Aorta (tissue), 5 donors: Measurements from ENCODE around the gene RPS14. TPM values are rescaled to one million over a fixed set of nuclear protein-coding genes. Genes with fewer than 3 reads are reported as not detected.
A peak's percentile ranks its signal among the peaks of the same experiment; 100 is the strongest.

ENCODE experiments used
- ATAC-seq: fragments of 200-7000 bp; cut with Tn5 transposase; one replicate; pipeline ENCODE4 v1.9.1; 2022; ENCODE audit warnings: moderate library complexity; ENCODE audit not compliant: low FRiP score
- DNase-seq, 2 donors: peaks; one replicate each; pipeline ENCODE4 v3.0.0-alpha.2; 2020
- H3K27ac ChIP-seq, 2 donors: one replicate each; pipeline ENCODE4 v1.5.1; 2013; ENCODE audit warnings: low read length in 2 of 2, mild to moderate bottlenecking in 2 of 2, moderate library complexity in 2 of 2, control low read depth in 1 of 2, inconsistent platforms in 1 of 2, low read depth in 1 of 2
- H3K27me3 ChIP-seq, 2 donors: one replicate each; pipeline ENCODE4 v1.6.1; 2013; ENCODE audit warnings: control low read depth in 1 of 2, low read length in 1 of 2, mild to moderate bottlenecking in 1 of 2, moderate library complexity in 1 of 2; ENCODE audit not compliant: insufficient read depth in 2 of 2, control insufficient read depth in 1 of 2
- H3K36me3 ChIP-seq, 2 donors: one replicate each; pipeline ENCODE4 v1.6.1; 2013; ENCODE audit warnings: control low read depth in 1 of 2, low read length in 1 of 2, mild to moderate bottlenecking in 1 of 2; ENCODE audit not compliant: insufficient read depth in 2 of 2, control insufficient read depth in 1 of 2
- H3K4me1 ChIP-seq, 2 donors: one replicate each; pipeline ENCODE4 v1.6.1; 2013; ENCODE audit warnings: low read length in 2 of 2, control low read depth in 1 of 2, mild to moderate bottlenecking in 1 of 2, moderate library complexity in 1 of 2; ENCODE audit not compliant: insufficient read depth in 2 of 2, control insufficient read depth in 1 of 2
- H3K4me3 ChIP-seq, 2 donors: one replicate each; pipeline ENCODE4 v1.5.1; 2013; ENCODE audit warnings: low read length in 2 of 2, control low read depth in 1 of 2, mild to moderate bottlenecking in 1 of 2
- H3K9me3 ChIP-seq: one replicate; pipeline ENCODE4 v1.6.1; 2013; ENCODE audit warnings: mild to moderate bottlenecking, low read length; ENCODE audit not compliant: control insufficient read depth
- WGBS, 2 donors: extraction: QIAGEN DNeasy Blood & Tissue Kit; methylation state at CpG; one replicate each; pipeline ENCODE4 v1.1.7; 2013; 5-methylcytosine and 5-hydroxymethylcytosine counted together
- intact Hi-C, 2 donors: fragments of 100-400 bp; cut with DNase I; formaldehyde crosslinking; loops; one replicate each; pipeline versions ENCODE4 v1.14.2 to v1.15.0; 2022
- polyA plus RNA-seq, 2 donors: library from polyadenylated mRNA; stranded (reverse); fragments of 200-250 nt; gene quantifications; one replicate each; pipeline ENCODE4 v1.2.3, GENCODE V29; 2013
- total RNA-seq, 2 donors: library from RNA; stranded (reverse); fragmentation: NEBNext Ultra II Directional; extraction: Animal tissue kit (Norgen Biotek cat#: 25700); gene quantifications; one replicate each; pipeline ENCODE4 v1.2.1, GENCODE V29; 2021
- donor health status: healthy with polysubstance abuse.
- donor health status: Bipolar disorder and iron deficiency.
- donor health status: DM: no; HTN: no; CAD: no.
- donor health status: DM: no; HTN: no; CAD: no.
- donor health status: DM: yes; HTN: yes; CAD: no.

The RPS14 gene
- total and polyA plus RNA-seq, 4 donors: 1,419 to 6,043 (median 2,533) TPM

DNA sequence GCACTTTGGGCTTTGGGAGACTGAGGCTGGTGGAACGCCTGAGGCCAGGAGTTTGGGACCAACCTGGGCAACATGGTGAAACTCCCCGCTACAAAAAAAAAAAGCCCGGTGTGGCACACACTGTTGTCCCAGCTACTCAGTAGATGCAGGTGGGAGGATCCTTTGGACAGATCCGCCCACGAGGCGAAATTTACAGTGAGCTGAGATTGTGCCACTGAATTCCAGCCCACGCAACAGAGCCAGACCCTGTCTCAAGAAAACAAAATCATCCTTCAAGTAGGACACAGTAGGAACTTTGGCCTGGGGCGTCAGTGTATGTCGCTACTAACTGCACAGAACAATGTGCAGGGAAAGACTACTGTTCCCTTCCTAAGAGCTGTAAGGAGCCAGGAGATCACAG lies 4.8 kb downstream of the RPS14 start:
- intact Hi-C loops: no loop called here
- no peaks in the 10 kb centered on the region for H3K9me3 ChIP-seq

DNA sequence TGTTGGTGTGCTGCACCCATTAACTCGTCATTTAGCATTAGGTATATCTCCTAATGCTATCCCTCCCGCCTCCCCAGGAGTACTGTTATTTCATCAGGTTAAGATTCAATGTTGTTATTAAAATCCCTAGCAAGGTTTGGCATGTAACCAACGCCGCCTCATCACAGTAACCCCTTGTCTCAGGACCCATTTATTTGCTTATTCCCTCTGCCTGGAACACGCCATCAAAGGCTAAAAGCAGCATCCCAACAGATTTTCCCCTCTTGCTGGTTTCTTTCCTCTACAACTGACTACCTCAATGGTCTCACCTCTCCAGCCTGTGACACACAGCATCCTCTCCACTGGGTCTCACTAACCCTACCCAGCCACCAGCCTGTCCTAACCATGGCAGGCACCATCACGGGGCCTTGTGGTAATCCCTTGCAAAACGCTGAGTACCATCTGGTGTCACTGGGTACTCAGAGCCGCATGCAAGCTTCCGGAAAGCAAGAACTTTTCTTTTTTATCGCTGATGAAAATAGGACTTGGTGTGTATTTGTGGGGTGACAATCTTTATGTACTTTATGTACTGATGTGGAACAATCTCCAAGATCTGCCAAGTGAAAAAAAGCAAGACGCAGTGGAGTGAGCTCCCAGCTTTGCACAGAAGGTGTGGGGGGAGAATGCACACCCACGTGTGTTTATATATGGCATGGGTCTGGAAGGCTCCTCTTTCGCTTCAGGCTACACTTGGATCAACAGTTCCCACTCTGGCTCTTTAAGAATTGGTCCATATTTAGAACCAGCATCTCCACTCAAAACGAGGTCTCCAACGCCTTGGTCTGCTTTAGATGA lies 6.1 kb downstream of the RPS14 start:
- Histone ChIP-seq H3K27me3 (no peaks in the 10 kb centered on the region), H3K4me1 (peaks cover 0 to 1% of the 10 kb centered on the region in 2 donors), H3K4me3 (no peak overlapping the region), H3K27ac (no peak overlapping the region), H3K36me3 (peaks cover 10 to 13% of the 10 kb centered on the region in 2 donors), H3K9me3 (no peaks in the 10 kb centered on the region)
- DNase-seq: no peak
- 69 to 72% methylated on average over 15 of the region's 15 CpGs for WGBS, 2 donors
- no peak for ATAC-seq
- intact Hi-C loops: no loop called here

More for the DNA sequence above, 4.8 kb downstream of the RPS14 start:
- H3K27me3 ChIP-seq: no peaks in the 10 kb centered on the region
- ATAC-seq (no peak), DNase-seq (no peak)
- 83 to 86% methylated on average over 9 of the region's 9 CpGs for WGBS, 2 donors
- H3K4me1 ChIP-seq: peaks cover 0 to 1% of the 10 kb centered on the region in 2 donors
- H3K36me3 ChIP-seq: peaks cover 10 to 13% of the 10 kb centered on the region in 2 donors
- H3K4me3 ChIP-seq: no peak overlapping the region
- no peak overlapping the region for H3K27ac ChIP-seq

GRCh38 chr5:150442699-150443080 lies 6.8 kb downstream of the RPS14 start:
- Histone ChIP-seq H3K27ac (no peak overlapping the region), H3K9me3 (no peaks in the 10 kb centered on the region), H3K4me3 (no peak overlapping the region), H3K36me3 (peaks cover 10 to 13% of the 10 kb centered on the region in 2 donors), H3K27me3 (no peaks in the 10 kb centered on the region), H3K4me1 (no peaks in the 10 kb centered on the region)
- intact Hi-C loops: no loop called here
- no peak for ATAC-seq
- no peak for DNase-seq
- 77 to 78% methylated on average over 6 of the region's 6 CpGs for WGBS, 2 donors

GRCh38 chr5:150441813-150442698 lies 7.5 kb downstream of the RPS14 start:
- ATAC-seq: no peak
- intact Hi-C loops: no loop called here
- Histone ChIP-seq H3K27ac (peak overlapping the region in 1 of 2 donors; percentile 23), H3K36me3 (peaks cover 10 to 13% of the 10 kb centered on the region in 2 donors), H3K4me3 (no peak overlapping the region), H3K27me3 (no peaks in the 10 kb centered on the region), H3K9me3 (no peaks in the 10 kb centered on the region), H3K4me1 (no peaks in the 10 kb centered on the region)
- DNase-seq: no peak
- 32 to 36% methylated on average over 18 of the region's 18 CpGs for WGBS, 2 donors

GRCh38 chr5:150440948-150441812 lies 8.4 kb downstream of the RPS14 start:
- Histone ChIP-seq H3K27ac (no peak overlapping the region), H3K4me3 (no peak overlapping the region), H3K36me3 (peaks cover 7% of the 10 kb centered on the region in 2 donors), H3K27me3 (no peaks in the 10 kb centered on the region), H3K9me3 (no peaks in the 10 kb centered on the region), H3K4me1 (no peaks in the 10 kb centered on the region)
- 86 to 89% methylated on average over 12 of the region's 12 CpGs for WGBS, 2 donors
- intact Hi-C loops: no loop called here
- DNase-seq (no peak), ATAC-seq (no peak)

DNA sequence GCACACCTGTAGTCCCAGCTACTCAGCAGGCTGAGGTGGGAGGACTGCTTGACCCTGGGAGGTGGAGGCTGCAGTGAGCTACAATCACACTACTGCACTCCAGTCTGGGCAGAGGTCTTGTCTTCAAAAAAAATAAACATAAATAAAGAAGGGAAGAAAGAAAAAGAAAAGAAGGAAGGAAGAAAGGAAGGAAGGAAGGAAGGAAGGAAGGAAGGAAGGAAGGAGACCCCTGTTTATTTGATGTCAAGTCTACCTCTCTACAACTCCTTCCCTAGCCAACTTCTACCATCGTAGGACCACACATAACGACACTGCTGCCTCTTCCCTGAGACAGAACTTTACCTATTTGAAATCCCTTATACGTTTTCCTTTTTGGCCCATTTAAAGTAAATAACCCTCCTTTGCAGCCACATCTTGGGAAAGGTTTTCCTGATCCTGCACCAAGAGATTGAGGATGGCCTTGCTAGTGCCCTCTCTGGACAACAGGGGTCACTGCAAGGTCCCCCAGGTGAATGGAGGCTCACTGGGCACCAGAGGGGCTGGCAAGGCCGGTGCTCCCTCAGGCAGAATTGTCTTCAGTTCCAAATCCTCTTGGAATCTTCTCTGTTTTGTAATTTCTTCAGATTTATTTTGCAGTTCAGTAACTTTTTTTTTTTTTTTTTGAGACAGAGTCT lies 10.5 kb downstream of the RPS14 start:
- WGBS, 2 donors: 57 to 67% methylated on average over 4 of the region's 4 CpGs
- no peaks in the 10 kb centered on the region for H3K27me3 ChIP-seq
- intact Hi-C loops: no loop called here
- no peaks in the 10 kb centered on the region for H3K4me1 ChIP-seq
- H3K9me3 ChIP-seq: no peaks in the 10 kb centered on the region
- ATAC-seq: no peak
- H3K27ac ChIP-seq: no peak overlapping the region
- DNase-seq: no peak
- H3K36me3 ChIP-seq: peaks cover 0 to 5% of the 10 kb centered on the region in 2 donors
- H3K4me3 ChIP-seq: no peak overlapping the region

DNA sequence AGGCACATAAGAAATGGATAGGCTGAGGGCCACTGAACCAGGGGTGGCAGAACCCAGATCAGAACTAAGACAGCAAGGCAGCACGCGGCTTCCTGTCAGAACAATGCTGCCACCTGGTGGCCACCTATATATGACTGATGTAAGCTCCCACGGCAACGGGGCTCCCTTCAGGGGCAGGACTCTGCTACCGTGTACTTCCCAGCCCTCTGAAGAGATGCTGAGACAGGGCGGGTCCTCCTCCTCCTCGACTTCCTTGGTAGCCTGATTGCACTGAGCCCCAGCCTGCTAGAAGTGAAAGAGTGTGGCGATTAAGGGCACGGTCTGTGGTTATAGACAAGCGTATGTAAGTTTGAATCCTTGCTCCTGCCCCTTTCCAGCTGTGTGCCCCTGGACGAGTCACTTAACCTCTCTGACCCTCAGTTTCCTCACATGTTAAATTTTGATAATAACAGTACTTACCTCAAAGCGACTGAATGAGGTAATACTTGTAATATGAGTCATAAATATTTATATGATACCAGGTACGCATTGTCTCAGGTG lies 13.3 kb downstream of the RPS14 start:
- intact Hi-C loops: no loop called here
- Histone ChIP-seq H3K4me3 (no peak overlapping the region), H3K9me3 (no peaks in the 10 kb centered on the region), H3K36me3 (no peaks in the 10 kb centered on the region), H3K27me3 (no peaks in the 10 kb centered on the region), H3K4me1 (no peaks in the 10 kb centered on the region), H3K27ac (no peak overlapping the region)
- WGBS, 2 donors: 17 to 18% methylated on average over 13 of the region's 13 CpGs
- ATAC-seq (peak; percentile 91), DNase-seq (peak; percentile 92 to 93)
